MM.1S (cell line): ENCODE measurements around the gene RADIL.

Experiments used
- DNase-seq: peaks from one replicate; pipeline ENCODE4 v3.0.0-alpha.2; 2015
- H2AFZ ChIP-seq: fragments of 300-600 bp; sonication (generic); 2 replicates; pipeline ENCODE4 v1.6.0; 2016; ENCODE audit warnings: antibody characterized with exemption, low read length
- H3F3A ChIP-seq: fragments of 300-600 bp; sonication (generic); 2 replicates; pipeline ENCODE4 v1.6.1; 2016; ENCODE audit warnings: mild to moderate bottlenecking, antibody characterized with exemption, low read length, moderate library complexity, mixed read lengths; ENCODE audit not compliant: insufficient read depth
- H3K27ac ChIP-seq: fragments of 300-600 bp; sonication (generic); 2 replicates; pipeline ENCODE4 v1.5.1; 2016; ENCODE audit warnings: mild to moderate bottlenecking, low read length
- H3K27me3 ChIP-seq: fragments of 300-600 bp; sonication (generic); replicated peaks from 2 replicates; pipeline ENCODE4 v1.6.0; 2016; ENCODE audit warnings: low read length; ENCODE audit not compliant: insufficient read depth
- H3K36me3 ChIP-seq: fragments of 300-600 bp; sonication (generic); replicated peaks from 2 replicates; pipeline ENCODE4 v1.6.1; 2016; ENCODE audit warnings: mild to moderate bottlenecking, low read length, mixed read lengths; ENCODE audit not compliant: insufficient read depth
- H3K4me1 ChIP-seq: fragments of 300-600 bp; sonication (generic); 2 replicates; pipeline ENCODE4 v1.6.1; 2016; ENCODE audit warnings: low read length, mixed read lengths
- H3K4me2 ChIP-seq: fragments of 300-600 bp; sonication (generic); 2 replicates; pipeline ENCODE4 v1.6.0; 2016; ENCODE audit warnings: low read depth, low read length
- H3K4me3 ChIP-seq: fragments of 300-600 bp; sonication (generic); 2 replicates; pipeline ENCODE4 v1.5.1; 2016; ENCODE audit warnings: low read length, mixed read lengths
- H3K79me2 ChIP-seq: fragments of 300-600 bp; sonication (generic); 2 replicates; pipeline ENCODE4 v1.6.1; 2016; ENCODE audit warnings: mixed run types, low read length, mixed read lengths
- H3K9ac ChIP-seq: fragments of 300-600 bp; sonication (generic); 2 replicates; pipeline ENCODE4 v1.6.1; 2016; ENCODE audit warnings: low read length, mixed read lengths
- H3K9me2 ChIP-seq: fragments of 300-600 bp; sonication (generic); replicated peaks from 2 replicates; pipeline ENCODE4 v1.6.1; 2016; ENCODE audit warnings: mild to moderate bottlenecking, low read length, mixed read lengths; ENCODE audit not compliant: insufficient read depth
- H3K9me3 ChIP-seq: fragments of 300-600 bp; sonication (generic); replicated peaks from 2 replicates; pipeline ENCODE4 v1.6.1; 2016; ENCODE audit warnings: mild to moderate bottlenecking, low read length, mixed read lengths; ENCODE audit not compliant: insufficient read depth
- H4K20me1 ChIP-seq: fragments of 300-600 bp; sonication (generic); 2 replicates; pipeline ENCODE4 v1.6.1; 2016; ENCODE audit warnings: mild to moderate bottlenecking, low read length, moderate library complexity, mixed read lengths; ENCODE audit not compliant: insufficient read depth
- EZH2 ChIP-seq: fragments of 300-600 bp; sonication (generic); optimal IDR thresholded peaks from 2 replicates; pipeline ENCODE3; 2017; ENCODE audit warnings: low read depth, mild to moderate bottlenecking, antibody characterized with exemption, low read length, mixed read lengths
- EZH2phosphoT487 ChIP-seq: fragments of 300-600 bp; sonication (generic); IDR thresholded peaks from 2 replicates; pipeline ENCODE4 v1.6.1; 2018; ENCODE audit warnings: antibody characterized with exemption, low read length
- TF ChIP-seq, protein P1 (sequence below): fragments of 300-600 bp; sonication (generic); IDR thresholded peaks from 2 replicates; pipeline ENCODE4 v1.5.1; 2016; ENCODE audit warnings: antibody characterized with exemption, low read length, mixed read lengths

Gene RADIL

DNA sequence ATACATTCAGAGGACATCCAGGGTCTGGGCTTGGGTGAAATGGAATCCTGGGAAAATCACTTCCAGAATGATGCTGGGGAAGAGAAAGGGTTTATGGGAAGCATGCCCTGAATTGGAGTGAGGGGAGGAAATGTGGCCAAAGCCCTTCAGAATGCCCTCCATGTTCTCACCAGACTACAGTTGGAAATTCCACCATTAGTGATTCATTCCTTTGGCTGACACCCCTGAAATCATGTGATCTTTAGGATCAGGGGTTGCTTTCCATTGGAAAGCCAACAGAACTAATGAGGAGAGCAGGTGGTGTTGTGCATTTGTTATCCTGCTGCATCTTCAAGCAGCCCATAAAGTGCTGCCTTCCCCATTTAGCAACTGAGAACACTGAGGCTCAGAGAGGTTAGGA is 20.8 kb upstream of the RADIL start:
- Histone ChIP-seq H3K79me2 (no peaks in the 10 kb centered on the region), H3K4me2 (no peak overlapping the region), H3K27me3 (peaks cover 24% of the 10 kb centered on the region; the same call in 1 of the 2 replicates), H3F3A (no peaks in the 10 kb centered on the region), H3K9me2 (no peaks in the 10 kb centered on the region), H2AFZ (no peak overlapping the region), H4K20me1 (no peaks in the 10 kb centered on the region), H3K4me3 (no peak overlapping the region), H3K9me3 (no peaks in the 10 kb centered on the region), H3K9ac (no peak overlapping the region), H3K36me3 (no peaks in the 10 kb centered on the region), H3K4me1 (no peaks in the 10 kb centered on the region), H3K27ac (no peak overlapping the region)
- no peak for DNase-seq
- TF ChIP-seq EZH2phosphoT487, result no peak
- TF ChIP-seq EZH2, result no peak
- TF ChIP-seq, protein P1, sequence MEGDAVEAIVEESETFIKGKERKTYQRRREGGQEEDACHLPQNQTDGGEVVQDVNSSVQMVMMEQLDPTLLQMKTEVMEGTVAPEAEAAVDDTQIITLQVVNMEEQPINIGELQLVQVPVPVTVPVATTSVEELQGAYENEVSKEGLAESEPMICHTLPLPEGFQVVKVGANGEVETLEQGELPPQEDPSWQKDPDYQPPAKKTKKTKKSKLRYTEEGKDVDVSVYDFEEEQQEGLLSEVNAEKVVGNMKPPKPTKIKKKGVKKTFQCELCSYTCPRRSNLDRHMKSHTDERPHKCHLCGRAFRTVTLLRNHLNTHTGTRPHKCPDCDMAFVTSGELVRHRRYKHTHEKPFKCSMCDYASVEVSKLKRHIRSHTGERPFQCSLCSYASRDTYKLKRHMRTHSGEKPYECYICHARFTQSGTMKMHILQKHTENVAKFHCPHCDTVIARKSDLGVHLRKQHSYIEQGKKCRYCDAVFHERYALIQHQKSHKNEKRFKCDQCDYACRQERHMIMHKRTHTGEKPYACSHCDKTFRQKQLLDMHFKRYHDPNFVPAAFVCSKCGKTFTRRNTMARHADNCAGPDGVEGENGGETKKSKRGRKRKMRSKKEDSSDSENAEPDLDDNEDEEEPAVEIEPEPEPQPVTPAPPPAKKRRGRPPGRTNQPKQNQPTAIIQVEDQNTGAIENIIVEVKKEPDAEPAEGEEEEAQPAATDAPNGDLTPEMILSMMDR, result no peak

DNA sequence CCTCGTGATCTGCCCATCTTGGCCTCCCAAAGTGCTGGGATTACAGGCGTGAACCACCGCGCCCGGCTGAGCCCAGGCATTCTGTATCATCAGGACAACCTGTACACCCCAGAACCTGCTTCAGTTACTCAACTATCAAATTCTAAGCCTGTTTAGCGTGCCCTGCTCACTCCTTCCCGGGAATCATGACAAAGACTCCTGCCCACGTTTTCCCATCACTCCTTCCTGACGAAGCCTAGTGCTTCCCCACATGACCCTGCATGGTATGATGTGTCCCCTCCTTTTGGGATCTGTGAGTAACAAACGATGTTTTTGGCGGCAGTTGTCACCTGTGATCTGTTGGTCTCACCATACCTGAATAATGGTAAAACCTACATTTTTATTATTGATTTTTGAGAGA is 12.2 kb upstream of the RADIL start:
- Histone ChIP-seq H2AFZ (no peak overlapping the region), H3K9me3 (no peaks in the 10 kb centered on the region), H4K20me1 (no peaks in the 10 kb centered on the region), H3K4me1 (no peaks in the 10 kb centered on the region), H3K4me3 (no peak overlapping the region), H3F3A (no peaks in the 10 kb centered on the region), H3K27ac (no peak overlapping the region), H3K9ac (no peak overlapping the region), H3K36me3 (no peaks in the 10 kb centered on the region), H3K27me3 (peaks cover 21% of the 10 kb centered on the region), H3K79me2 (no peaks in the 10 kb centered on the region), H3K4me2 (no peak overlapping the region), H3K9me2 (no peaks in the 10 kb centered on the region)
- DNase-seq, result no peak
- TF ChIP-seq EZH2, result no peak
- no peak for TF ChIP-seq EZH2phosphoT487
- TF ChIP-seq, protein P1, result no peak

DNA sequence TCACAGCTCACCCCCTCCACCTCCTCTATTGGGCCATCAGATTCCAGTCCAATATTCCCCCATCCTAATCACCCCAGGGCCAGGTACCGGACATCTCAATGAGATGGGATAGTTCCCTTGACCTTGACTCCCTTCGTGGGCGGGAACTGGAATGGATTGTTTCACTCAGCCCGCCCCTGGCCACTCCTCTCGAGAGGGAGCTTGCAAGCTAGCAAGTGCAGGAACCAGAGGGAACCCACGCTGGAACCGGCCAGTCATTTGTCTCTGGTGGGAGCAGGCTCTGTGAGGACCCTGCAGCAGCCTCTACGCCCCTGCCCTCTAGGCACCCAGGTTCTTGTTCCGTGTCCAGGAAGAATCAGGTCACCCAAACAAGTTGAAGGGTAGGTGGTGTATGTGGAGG is 11.0 kb upstream of the RADIL start:
- Histone ChIP-seq H3K27ac (no peak overlapping the region), H3K4me2 (no peak overlapping the region), H4K20me1 (no peaks in the 10 kb centered on the region), H2AFZ (no peak overlapping the region), H3K79me2 (no peaks in the 10 kb centered on the region), H3K36me3 (no peaks in the 10 kb centered on the region), H3K9ac (no peak overlapping the region), H3F3A (no peaks in the 10 kb centered on the region), H3K9me3 (no peaks in the 10 kb centered on the region), H3K4me1 (no peaks in the 10 kb centered on the region), H3K9me2 (no peaks in the 10 kb centered on the region), H3K4me3 (no peak overlapping the region), H3K27me3 (peaks cover 21% of the 10 kb centered on the region)
- TF ChIP-seq EZH2, result no peak
- TF ChIP-seq, protein P1, result no peak
- TF ChIP-seq EZH2phosphoT487, result no peak
- no peak for DNase-seq
